HEK293T (cell line): ENCODE data around the gene CACYBP.

ENCODE experiments used
- FOXA1 ChIP-seq: fragments of 450-650 bp; IDR thresholded peaks from 2 replicates; pipeline ENCODE4 v1.6.1; 2016; ENCODE audit warnings: mild to moderate bottlenecking
- FOXM1 ChIP-seq: fragments of 450-650 bp; IDR thresholded peaks from 2 replicates; pipeline ENCODE4 v1.6.1; 2017; ENCODE audit warnings: mild to moderate bottlenecking, borderline replicate concordance
- SUZ12 ChIP-seq: fragments of 450-650 bp; IDR thresholded peaks from 2 replicates; pipeline ENCODE4 v1.6.1; 2016; ENCODE audit warnings: mild to moderate bottlenecking
- ZNF384 ChIP-seq: fragments of 450-650 bp; IDR thresholded peaks from 2 replicates; pipeline ENCODE4 v1.6.1; 2016

DNA sequence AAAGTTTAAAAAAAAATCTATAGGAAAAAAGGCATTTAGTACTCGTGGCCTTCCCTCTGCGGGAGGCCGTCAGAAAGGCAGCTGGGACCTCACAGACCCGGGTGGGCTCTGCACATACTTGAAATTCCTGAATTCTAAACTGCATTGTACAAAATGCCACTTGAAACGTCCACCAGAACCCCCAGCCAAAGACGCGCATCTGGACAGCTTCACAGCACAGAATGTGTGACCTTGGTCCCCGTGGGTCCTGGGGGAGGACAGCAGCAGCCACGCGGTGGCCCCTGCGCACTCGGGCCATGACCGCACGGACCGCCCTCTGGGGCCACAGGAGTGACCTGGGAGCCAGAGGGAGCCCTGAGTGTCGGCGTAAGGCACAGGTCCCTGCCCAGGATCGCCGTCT is 44.1 kb downstream of the CACYBP start:
- TF ChIP-seq ZNF384, result no peak
- no peak for TF ChIP-seq SUZ12
- TF ChIP-seq FOXM1, result no peak
- no peak for TF ChIP-seq FOXA1
